ENCODE measurements around the gene EFNA5. TPM values are rescaled to one million over a fixed set of nuclear protein-coding genes. Genes with fewer than 3 reads are reported as not detected.

EFNA5 gene
- 4.9 and 5.9 TPM in 2 replicates for total RNA-seq (2014; rRNA removed; shearing (Covaris generic))

- peak; percentile 80 for DNase-seq (ENCODE audit: low spot score)
Observed at GRCh38 chr5:107670932-107671741, at the start of gene EFNA5. EFNA5 (minus strand) TSS chr5:107670937.

- DNase-seq (ENCODE audit: low spot score): no peak
Observed at GRCh38 chr5:107719034-107719606, 48.4 kb upstream of the EFNA5 start.

- no peak for DNase-seq (ENCODE audit: low spot score)
Observed at GRCh38 chr5:107717816-107718215, 47.1 kb upstream of the EFNA5 start.

- no peak for DNase-seq (ENCODE audit: low spot score)
Observed at GRCh38 chr5:107713228-107713627, 42.5 kb upstream of the EFNA5 start.

- no peak for DNase-seq (ENCODE audit: low spot score)
Observed at GRCh38 chr5:107712359-107712870, 41.7 kb upstream of the EFNA5 start.

- no peak for DNase-seq (ENCODE audit: low spot score)
Observed at GRCh38 chr5:107705402-107706014, 34.8 kb upstream of the EFNA5 start.

- no peak for DNase-seq (ENCODE audit: low spot score)
Observed at GRCh38 chr5:107704681-107705401, 34.1 kb upstream of the EFNA5 start.

GRCh38 chr5:107700481-107700880 lies 29.7 kb upstream of the EFNA5 start:
- DNase-seq (ENCODE audit: low spot score): no peak

GRCh38 chr5:107699425-107699824 lies 28.7 kb upstream of the EFNA5 start:
- DNase-seq (ENCODE audit: low spot score): no peak

- no peak for DNase-seq (ENCODE audit: low spot score)
Observed at GRCh38 chr5:107698286-107698685, 27.5 kb upstream of the EFNA5 start.

- DNase-seq (ENCODE audit: low spot score): no peak
Observed at GRCh38 chr5:107696498-107696897, 25.8 kb upstream of the EFNA5 start.

GRCh38 chr5:107696080-107696479 lies 25.3 kb upstream of the EFNA5 start:
- DNase-seq (ENCODE audit: low spot score): no peak

GRCh38 chr5:107687937-107688336 lies 17.2 kb upstream of the EFNA5 start:
- no peak for DNase-seq (ENCODE audit: low spot score)

- DNase-seq (ENCODE audit: low spot score): no peak
Observed at GRCh38 chr5:107687404-107687803, 16.7 kb upstream of the EFNA5 start.

GRCh38 chr5:107682533-107682932 lies 11.8 kb upstream of the EFNA5 start:
- DNase-seq (ENCODE audit: low spot score): no peak

GRCh38 chr5:107680799-107681198 lies 10.1 kb upstream of the EFNA5 start:
- DNase-seq (ENCODE audit: low spot score): no peak

GRCh38 chr5:107680099-107680498 lies 9.4 kb upstream of the EFNA5 start:
- DNase-seq (ENCODE audit: low spot score): no peak

GRCh38 chr5:107676702-107677101 lies 6.0 kb upstream of the EFNA5 start:
- DNase-seq (ENCODE audit: low spot score): no peak

- no peak for DNase-seq (ENCODE audit: low spot score)
Observed at GRCh38 chr5:107675201-107675600, 4.5 kb upstream of the EFNA5 start.

- DNase-seq (ENCODE audit: low spot score): no peak
Observed at GRCh38 chr5:107674655-107675054, 3.9 kb upstream of the EFNA5 start.

- peak; percentile 97 for DNase-seq (ENCODE audit: low spot score)
Observed at GRCh38 chr5:107673368-107674136, 2.8 kb upstream of the EFNA5 start.

Data from HT-29 (cell line).